ENCODE results near the gene F7. TPM values are rescaled to one million over a fixed set of nuclear protein-coding genes. Genes with fewer than 3 reads are reported as not detected.

Gene F7
- total RNA-seq, 2 experiments from 2014 or later, result 0.20 to 0.45 TPM

DNA sequence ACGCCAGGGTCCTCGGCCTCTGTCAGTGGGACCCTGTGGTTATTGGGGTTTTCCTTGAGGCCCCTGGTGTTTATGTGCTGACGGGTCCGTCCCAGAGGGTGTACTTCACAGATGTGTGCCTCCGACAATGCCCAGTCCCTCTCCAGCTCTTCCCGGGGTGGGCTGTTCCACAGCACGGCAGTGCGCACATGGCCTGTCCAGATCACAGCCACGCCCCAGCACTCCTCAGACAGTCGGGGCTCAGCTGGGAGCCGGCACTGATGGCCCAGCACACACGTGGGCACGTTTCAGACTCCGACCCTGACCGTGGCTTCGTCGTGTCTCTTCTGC lies 16.9 kb upstream of the F7 start:
- H3K4me1 Mint-ChIP-seq (ENCODE audit: low read depth), result no peaks in the 10 kb centered on the region
- H3K4me3 Mint-ChIP-seq, result no peak overlapping the region
- no peaks in the 10 kb centered on the region for H3K27me3 Mint-ChIP-seq
- TF ChIP-seq, protein P1, sequence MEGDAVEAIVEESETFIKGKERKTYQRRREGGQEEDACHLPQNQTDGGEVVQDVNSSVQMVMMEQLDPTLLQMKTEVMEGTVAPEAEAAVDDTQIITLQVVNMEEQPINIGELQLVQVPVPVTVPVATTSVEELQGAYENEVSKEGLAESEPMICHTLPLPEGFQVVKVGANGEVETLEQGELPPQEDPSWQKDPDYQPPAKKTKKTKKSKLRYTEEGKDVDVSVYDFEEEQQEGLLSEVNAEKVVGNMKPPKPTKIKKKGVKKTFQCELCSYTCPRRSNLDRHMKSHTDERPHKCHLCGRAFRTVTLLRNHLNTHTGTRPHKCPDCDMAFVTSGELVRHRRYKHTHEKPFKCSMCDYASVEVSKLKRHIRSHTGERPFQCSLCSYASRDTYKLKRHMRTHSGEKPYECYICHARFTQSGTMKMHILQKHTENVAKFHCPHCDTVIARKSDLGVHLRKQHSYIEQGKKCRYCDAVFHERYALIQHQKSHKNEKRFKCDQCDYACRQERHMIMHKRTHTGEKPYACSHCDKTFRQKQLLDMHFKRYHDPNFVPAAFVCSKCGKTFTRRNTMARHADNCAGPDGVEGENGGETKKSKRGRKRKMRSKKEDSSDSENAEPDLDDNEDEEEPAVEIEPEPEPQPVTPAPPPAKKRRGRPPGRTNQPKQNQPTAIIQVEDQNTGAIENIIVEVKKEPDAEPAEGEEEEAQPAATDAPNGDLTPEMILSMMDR (IDR thresholded peaks at IDR 0.05), result no peak
- DNase-seq (no peak), ATAC-seq (no peak)
- no peaks in the 10 kb centered on the region for H3K9me3 Mint-ChIP-seq
- H3K27ac Mint-ChIP-seq, result no peak overlapping the region
- ChIA-PET CTCF (no interaction called here), POLR2A (no interaction called here)
- H3K36me3 Mint-ChIP-seq (ENCODE audit: low read depth), result no peaks in the 10 kb centered on the region
- intact Hi-C loops (cut with micrococcal nuclease), result no loop called here

DNA sequence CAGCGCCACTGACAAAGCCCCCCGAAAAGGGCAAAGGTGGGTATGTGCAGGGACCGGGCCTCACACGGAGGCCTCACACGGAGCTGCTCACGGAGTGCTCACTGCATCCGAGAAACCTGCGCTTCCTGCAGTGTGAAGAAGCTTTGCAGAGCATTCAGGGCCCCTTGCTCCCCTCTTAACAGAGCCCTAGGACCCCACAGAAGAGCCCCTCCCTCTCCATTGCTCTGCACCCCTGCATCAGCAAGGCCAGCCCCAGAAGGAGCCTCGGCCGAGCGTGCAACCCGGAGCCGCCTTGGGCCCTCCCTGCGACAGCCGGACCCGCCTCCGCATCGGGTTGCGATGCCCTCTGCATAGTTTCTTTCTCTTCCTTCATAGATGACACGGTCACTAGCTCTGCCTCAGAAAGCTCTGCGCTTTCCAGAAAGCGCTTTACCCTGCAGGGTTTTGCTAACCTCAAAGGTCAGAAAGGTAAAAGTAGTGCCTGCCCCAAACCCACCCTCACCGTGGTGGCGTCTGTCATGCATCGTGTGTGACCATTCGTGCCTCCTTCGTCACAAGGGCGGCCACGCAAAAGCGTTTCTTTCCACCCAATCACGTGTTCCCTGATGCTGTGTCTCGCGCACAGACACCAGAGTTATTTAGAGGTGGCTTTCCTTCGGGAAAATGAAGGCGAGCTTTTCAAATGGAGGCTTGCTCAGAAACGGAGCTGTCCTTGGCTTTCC lies 15.7 kb upstream of the F7 start:
- H3K4me1 Mint-ChIP-seq (ENCODE audit: low read depth), result no peaks in the 10 kb centered on the region
- ATAC-seq (no peak), DNase-seq (no peak)
- TF ChIP-seq, protein P1 (IDR thresholded peaks at IDR 0.05), result no peak
- no peaks in the 10 kb centered on the region for H3K9me3 Mint-ChIP-seq
- intact Hi-C loops (cut with micrococcal nuclease), result no loop called here
- ChIA-PET POLR2A (no interaction called here), CTCF (no interaction called here)
- no peak overlapping the region for H3K4me3 Mint-ChIP-seq
- no peaks in the 10 kb centered on the region for H3K36me3 Mint-ChIP-seq (ENCODE audit: low read depth)
- no peak overlapping the region for H3K27ac Mint-ChIP-seq
- no peaks in the 10 kb centered on the region for H3K27me3 Mint-ChIP-seq

DNA sequence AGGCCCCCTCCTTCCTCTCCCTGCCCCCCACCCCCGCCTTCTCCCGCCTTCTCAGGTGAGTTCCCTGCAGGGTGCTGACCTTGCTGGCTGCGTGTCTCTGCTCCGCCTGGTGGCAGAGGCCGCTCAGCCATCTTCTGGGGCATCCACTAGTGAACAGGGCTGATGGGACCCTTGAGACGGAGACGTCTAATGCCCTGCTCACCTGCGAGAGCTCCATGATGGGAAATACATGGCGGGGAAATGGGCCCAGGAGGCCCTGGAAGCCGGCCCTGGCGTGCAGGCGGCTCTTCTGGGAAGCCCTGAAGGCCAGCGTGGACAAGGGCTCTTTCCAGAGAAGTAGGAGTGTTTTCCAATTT lies 15.2 kb upstream of the F7 start:
- Mint-ChIP-seq H3K36me3 (ENCODE audit: low read depth) (no peaks in the 10 kb centered on the region), H3K9me3 (no peaks in the 10 kb centered on the region), H3K4me3 (no peak overlapping the region), H3K27me3 (no peaks in the 10 kb centered on the region), H3K4me1 (ENCODE audit: low read depth) (no peaks in the 10 kb centered on the region), H3K27ac (no peak overlapping the region)
- intact Hi-C loops (cut with micrococcal nuclease), result no loop called here
- ChIA-PET CTCF (no interaction called here), POLR2A (no interaction called here)
- no peak for ATAC-seq
- TF ChIP-seq, protein P1 (IDR thresholded peaks at IDR 0.05), result no peak
- DNase-seq, result no peak

DNA sequence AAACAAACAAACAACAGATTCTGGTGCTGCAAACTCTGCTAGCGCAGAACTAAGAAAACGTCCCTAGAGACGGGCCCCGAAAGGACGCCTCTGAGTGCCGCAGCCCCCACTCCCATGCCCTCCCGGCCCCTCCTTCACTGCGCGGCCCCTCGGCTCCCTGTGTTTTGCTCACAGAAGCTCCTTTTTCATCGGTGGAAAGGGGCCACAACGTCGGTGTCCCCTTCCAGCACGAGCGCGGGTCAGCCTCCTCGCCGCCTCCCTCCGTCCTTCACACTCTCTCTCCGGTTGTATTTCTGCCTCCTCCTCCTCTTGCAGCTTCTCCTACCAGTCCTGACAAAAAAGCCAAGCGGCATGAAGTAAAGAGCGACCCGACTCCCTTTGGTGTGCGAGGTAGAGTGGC lies 14.8 kb upstream of the F7 start:
- no peaks in the 10 kb centered on the region for H3K4me1 Mint-ChIP-seq (ENCODE audit: low read depth)
- H3K9me3 Mint-ChIP-seq, result no peaks in the 10 kb centered on the region
- POLR2A ChIA-PET, result no interaction called here
- intact Hi-C loops (cut with micrococcal nuclease), result no loop called here
- H3K27me3 Mint-ChIP-seq, result no peaks in the 10 kb centered on the region
- no peaks in the 10 kb centered on the region for H3K36me3 Mint-ChIP-seq (ENCODE audit: low read depth)
- TF ChIP-seq, protein P1 (IDR thresholded peaks at IDR 0.05), result no peak
- H3K27ac Mint-ChIP-seq, result no peak overlapping the region
- ATAC-seq, result no peak
- no peak overlapping the region for H3K4me3 Mint-ChIP-seq
- DNase-seq, result no peak
- CTCF ChIA-PET, result no interaction called here

DNA sequence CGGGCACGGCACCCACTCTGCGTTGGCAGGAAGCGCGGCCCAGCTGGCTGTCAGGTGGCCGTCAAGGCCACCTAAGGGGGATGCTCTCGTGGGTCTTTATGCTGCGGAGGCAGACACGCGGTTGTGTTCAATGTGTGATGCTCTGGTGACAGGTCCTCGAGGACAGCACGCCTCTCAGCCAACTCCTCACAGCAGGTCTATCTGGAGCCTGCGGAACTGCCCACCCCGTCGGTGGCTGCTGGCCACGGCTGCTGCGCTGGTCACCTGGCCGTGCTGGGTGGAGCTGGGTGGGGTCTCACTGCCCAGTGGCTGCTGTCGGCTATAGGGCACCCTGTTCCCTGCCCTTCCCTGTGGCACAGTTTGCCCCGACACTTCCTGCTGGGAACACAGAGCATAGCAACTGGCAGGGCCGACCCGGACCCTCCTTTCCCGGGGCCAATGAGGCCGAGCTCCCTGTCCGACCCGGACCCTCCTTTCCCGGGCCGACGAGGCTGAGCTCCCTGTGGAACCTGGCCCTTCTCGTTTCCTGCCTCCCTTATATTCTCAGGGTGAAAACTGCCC lies 14.3 kb upstream of the F7 start:
- Mint-ChIP-seq H3K4me1 (ENCODE audit: low read depth) (no peaks in the 10 kb centered on the region), H3K9me3 (no peaks in the 10 kb centered on the region), H3K27ac (no peak overlapping the region), H3K36me3 (ENCODE audit: low read depth) (no peaks in the 10 kb centered on the region), H3K4me3 (no peak overlapping the region), H3K27me3 (no peaks in the 10 kb centered on the region)
- ChIA-PET POLR2A (no interaction called here), CTCF (no interaction called here)
- TF ChIP-seq, protein P1 (IDR thresholded peaks at IDR 0.05), result no peak
- ATAC-seq (no peak), DNase-seq (no peak)
- intact Hi-C loops (cut with micrococcal nuclease), result no loop called here

All from activated CD8-positive, alpha-beta T cell treated with anti-CD3 and anti-CD28 coated beads for 36 hours (primary cell).